Vagina (tissue), 2 donors: ENCODE results near the gene NFATC2.

Experiments
- POLR2A ChIP-seq, 2 donors: fragments of 450-650 bp; IDR thresholded peaks; one replicate each; pipeline ENCODE4 v1.6.1; 2017; ENCODE audit warnings: antibody characterized with exemption in 2 of 2, mild to moderate bottlenecking in 2 of 2, moderate library complexity in 2 of 2
- TF ChIP-seq, protein P1 (sequence below), 3 experiments: fragments of 450-650 bp in 2 of 3; fragments of 200-600 bp in 1 of 3; sonication (generic) in 1 of 3; IDR thresholded peaks; one replicate each; pipeline ENCODE4 v1.5.1; 2017 to 2019; ENCODE audit warnings: antibody characterized with exemption in 3 of 3, mild to moderate bottlenecking in 2 of 3, moderate library complexity in 2 of 3

DNA sequence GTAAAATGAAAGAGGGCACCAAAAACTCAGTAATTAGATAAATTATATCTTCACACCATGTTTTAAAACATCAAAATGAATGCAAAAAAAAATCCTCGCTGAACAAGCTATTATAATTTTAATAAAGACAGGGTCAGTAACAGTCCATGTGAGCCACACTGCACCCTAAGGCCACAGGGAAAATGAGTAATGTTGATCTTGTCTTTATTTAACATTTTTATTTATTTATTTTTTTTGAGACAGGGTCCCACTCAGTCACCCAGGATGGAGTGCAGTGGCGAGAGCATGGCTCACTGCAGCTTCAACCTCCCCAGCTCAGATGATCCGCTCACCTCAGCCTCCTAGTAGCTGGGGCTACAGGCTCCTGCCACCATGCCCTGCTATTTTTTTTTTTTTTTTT, 8.7 kb upstream of the NFATC2 start:
- no peak for TF ChIP-seq POLR2A (IDR thresholded peaks at IDR 0.05)
- TF ChIP-seq, protein P1, sequence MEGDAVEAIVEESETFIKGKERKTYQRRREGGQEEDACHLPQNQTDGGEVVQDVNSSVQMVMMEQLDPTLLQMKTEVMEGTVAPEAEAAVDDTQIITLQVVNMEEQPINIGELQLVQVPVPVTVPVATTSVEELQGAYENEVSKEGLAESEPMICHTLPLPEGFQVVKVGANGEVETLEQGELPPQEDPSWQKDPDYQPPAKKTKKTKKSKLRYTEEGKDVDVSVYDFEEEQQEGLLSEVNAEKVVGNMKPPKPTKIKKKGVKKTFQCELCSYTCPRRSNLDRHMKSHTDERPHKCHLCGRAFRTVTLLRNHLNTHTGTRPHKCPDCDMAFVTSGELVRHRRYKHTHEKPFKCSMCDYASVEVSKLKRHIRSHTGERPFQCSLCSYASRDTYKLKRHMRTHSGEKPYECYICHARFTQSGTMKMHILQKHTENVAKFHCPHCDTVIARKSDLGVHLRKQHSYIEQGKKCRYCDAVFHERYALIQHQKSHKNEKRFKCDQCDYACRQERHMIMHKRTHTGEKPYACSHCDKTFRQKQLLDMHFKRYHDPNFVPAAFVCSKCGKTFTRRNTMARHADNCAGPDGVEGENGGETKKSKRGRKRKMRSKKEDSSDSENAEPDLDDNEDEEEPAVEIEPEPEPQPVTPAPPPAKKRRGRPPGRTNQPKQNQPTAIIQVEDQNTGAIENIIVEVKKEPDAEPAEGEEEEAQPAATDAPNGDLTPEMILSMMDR (IDR thresholded peaks at IDR 0.05), result no peak
